AG09309 (cell line): ENCODE results near the gene TRIP12.

ENCODE experiments used
- DNase-seq: peaks from one replicate; pipeline ENCODE4 v3.0.0-alpha.2; 2010; ENCODE audit warnings: low read depth
- H3K4me3 ChIP-seq: 2 replicates; pipeline ENCODE4 v1.5.1; 2011; ENCODE audit warnings: mild to moderate bottlenecking, low read depth, low read length, moderate library complexity; ENCODE audit not compliant: control insufficient read depth
- TF ChIP-seq, protein P1 (sequence below): IDR thresholded peaks from 2 replicates; pipeline ENCODE4 v1.5.1; 2011; ENCODE audit warnings: mild to moderate bottlenecking, low read depth, low read length, inconsistent platforms; ENCODE audit not compliant: insufficient read depth, control insufficient read depth; ENCODE audit errors: missing control alignments

The TRIP12 gene

DNA sequence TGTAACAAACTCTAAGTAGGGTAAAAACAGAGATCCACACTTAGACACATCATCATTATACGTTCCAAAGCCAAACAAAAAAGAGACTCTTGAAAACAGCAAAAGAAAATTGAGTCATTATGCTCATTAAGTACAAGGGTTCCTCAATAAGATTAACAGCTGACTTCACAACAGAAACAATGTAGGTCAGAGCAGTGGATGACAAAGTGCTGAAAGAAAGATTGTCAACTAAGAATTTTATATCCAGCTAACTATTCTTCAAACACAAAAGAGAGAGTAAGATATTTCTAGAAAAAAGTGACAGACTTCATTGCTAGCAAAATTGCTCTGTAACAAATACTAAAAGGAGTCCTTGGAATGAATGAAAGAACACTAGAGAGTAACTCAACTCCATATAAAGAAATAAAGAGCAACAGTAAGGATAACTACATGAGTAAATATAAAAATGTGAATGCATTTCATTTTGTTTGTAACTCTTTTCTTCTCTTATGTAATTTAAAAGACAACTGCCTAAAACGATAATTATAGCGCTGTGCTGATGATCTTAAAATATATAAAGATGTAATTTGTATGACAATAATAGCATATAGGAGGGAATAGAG is 183.7 kb downstream of the TRIP12 start:
- TF ChIP-seq, protein P1, sequence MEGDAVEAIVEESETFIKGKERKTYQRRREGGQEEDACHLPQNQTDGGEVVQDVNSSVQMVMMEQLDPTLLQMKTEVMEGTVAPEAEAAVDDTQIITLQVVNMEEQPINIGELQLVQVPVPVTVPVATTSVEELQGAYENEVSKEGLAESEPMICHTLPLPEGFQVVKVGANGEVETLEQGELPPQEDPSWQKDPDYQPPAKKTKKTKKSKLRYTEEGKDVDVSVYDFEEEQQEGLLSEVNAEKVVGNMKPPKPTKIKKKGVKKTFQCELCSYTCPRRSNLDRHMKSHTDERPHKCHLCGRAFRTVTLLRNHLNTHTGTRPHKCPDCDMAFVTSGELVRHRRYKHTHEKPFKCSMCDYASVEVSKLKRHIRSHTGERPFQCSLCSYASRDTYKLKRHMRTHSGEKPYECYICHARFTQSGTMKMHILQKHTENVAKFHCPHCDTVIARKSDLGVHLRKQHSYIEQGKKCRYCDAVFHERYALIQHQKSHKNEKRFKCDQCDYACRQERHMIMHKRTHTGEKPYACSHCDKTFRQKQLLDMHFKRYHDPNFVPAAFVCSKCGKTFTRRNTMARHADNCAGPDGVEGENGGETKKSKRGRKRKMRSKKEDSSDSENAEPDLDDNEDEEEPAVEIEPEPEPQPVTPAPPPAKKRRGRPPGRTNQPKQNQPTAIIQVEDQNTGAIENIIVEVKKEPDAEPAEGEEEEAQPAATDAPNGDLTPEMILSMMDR, result no peak
- DNase-seq, result no peak
- H3K4me3 ChIP-seq, result no peak overlapping the region

DNA sequence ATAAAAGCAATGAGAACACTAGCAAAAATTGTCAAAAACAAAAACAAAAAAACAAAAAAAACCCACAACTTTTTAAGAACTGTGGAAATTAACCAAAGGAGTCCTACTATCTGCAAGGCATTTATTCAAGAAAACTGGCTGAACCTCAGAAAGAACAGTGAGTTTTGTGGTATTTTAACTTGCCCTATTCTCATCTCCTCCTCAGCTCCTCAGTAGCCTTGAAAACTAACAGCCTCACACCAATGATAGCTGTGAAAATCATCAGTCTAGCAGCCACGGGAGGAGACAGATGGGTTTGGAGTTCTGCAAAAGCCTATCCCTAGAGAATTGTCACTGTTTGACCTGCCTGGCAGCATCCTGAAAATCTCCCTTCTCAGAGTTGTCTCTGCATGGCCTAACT is 187.4 kb downstream of the TRIP12 start:
- no peak overlapping the region for H3K4me3 ChIP-seq
- DNase-seq, result no peak
- TF ChIP-seq, protein P1, result no peak

DNA sequence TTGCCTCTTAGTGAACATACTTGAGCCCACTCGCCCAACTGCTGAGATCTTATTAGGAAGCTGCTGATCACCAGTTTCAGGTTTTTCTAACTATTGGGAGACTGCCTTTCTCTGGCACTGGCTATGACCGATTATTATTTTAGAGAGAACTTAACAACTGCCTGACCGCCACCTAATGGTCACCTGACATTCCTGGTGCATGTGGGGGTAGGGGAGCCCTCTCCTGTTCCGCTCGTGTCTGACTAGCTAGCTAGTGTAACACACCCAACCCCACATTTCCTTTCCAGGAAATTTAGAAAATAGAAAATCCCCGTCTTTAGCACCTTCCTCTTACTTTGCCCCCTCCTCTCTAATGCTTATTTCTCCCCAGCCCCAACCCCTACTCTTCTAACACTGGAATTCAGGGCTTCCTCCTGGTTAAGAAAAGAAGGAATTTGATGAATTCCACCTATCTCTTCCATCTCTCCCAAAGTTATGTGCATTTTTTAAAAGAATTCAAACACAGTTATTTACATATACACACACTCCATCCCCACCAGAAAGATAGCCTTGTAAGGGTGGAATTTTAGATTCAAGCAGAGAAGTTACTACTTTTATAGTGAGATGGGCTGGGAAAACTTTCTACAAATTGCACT is 188.1 kb downstream of the TRIP12 start:
- H3K4me3 ChIP-seq, result no peak overlapping the region
- no peak for DNase-seq
- TF ChIP-seq, protein P1, result no peak

DNA sequence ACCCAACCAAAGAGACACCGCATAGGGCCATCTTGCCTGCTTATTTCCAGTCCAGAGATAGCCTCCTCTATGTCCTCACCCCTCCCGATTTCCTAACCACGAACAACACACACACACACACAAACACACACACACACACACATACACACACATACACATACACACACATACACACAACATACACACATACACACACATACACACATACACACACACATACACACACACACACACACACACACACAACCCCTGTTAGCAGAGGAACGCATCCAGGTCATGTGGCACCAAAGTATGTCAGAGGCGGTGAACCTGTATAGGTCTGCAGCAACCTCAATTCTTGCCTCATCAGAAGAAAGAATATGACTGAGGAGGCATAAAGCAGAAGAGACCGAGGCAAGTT is 188.9 kb downstream of the TRIP12 start:
- DNase-seq, result no peak
- TF ChIP-seq, protein P1, result no peak
- H3K4me3 ChIP-seq, result no peak overlapping the region

DNA sequence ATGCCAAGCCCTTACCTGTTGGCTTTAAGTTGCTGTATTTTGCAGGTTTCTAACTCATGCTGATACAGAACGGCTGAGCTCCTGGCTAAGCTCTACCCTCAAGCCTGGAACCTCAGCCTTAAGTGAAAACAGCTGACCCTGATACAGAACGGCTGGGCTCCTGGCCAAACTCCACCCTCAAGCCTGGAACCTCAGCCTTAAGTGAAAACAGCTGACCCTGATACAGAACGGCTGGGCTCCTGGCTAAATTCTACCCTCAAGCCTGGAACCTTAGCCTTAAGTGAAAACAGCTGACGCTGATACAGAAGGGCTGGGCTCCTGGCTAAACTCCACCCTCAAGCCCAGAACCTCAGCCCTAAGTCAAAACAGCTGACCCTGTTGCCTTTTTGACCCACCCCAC is 189.9 kb downstream of the TRIP12 start:
- TF ChIP-seq, protein P1, result no peak
- no peak for DNase-seq
- no peak overlapping the region for H3K4me3 ChIP-seq

DNA sequence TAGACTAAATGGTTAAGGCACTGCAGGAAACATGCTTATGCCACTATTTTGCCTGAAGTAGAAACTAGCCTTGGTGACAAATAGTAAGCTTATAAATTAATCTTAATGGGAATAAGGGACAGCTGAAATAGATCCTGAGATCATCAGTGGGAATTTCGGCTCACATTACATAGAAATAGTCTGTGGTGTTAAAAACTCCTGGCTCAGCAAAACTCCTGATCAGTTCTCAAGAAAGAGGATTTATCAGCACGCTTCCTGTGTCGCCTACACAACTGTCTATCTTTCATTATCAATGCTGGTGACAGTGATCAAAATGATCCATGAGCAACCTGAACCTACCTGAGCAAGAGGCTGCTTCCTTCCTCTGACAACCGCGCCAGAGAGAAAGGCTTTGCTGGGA is 190.4 kb downstream of the TRIP12 start:
- TF ChIP-seq, protein P1, result no peak
- DNase-seq, result no peak
- H3K4me3 ChIP-seq, result no peak overlapping the region
